Measurements from ENCODE around the gene ACSF3. TPM values are rescaled to one million over a fixed set of nuclear protein-coding genes. Genes with fewer than 3 reads are reported as not detected.

ACSF3 gene
- 32.0 TPM for total RNA-seq
- long read RNA-seq, full-length matches to known transcripts, result 45 of 62 reads
- long read RNA-seq, partial matches to known transcripts, result 6 of 62 reads
- long read RNA-seq, other reads (novel, unspliced or antisense), result 11 of 62 reads

- Histone ChIP-seq H3K27me3 (peaks cover 6% of the 10 kb centered on the region), H3K4me3 (peak within 1 kb of the TSS; percentile 81), H3K4me1 (peaks cover 16% of the 10 kb centered on the region), H3K36me3 (no peaks in the 10 kb centered on the region), H3K9me3 (no peaks in the 10 kb centered on the region), H3K27ac (peak within 1 kb of the TSS; percentile 80)
- peak; percentile 86 for DNase-seq
- TF ChIP-seq, protein P1, sequence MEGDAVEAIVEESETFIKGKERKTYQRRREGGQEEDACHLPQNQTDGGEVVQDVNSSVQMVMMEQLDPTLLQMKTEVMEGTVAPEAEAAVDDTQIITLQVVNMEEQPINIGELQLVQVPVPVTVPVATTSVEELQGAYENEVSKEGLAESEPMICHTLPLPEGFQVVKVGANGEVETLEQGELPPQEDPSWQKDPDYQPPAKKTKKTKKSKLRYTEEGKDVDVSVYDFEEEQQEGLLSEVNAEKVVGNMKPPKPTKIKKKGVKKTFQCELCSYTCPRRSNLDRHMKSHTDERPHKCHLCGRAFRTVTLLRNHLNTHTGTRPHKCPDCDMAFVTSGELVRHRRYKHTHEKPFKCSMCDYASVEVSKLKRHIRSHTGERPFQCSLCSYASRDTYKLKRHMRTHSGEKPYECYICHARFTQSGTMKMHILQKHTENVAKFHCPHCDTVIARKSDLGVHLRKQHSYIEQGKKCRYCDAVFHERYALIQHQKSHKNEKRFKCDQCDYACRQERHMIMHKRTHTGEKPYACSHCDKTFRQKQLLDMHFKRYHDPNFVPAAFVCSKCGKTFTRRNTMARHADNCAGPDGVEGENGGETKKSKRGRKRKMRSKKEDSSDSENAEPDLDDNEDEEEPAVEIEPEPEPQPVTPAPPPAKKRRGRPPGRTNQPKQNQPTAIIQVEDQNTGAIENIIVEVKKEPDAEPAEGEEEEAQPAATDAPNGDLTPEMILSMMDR (IDR thresholded peaks at IDR 0.05), result no peak
- intact Hi-C loops (cut with DNase I), result no loop called here
- ATAC-seq, result peak; percentile 95
These were observed at the start of gene ACSF3 for GRCh38 chr16:89093602-89094251. Gene ACSF3 (plus strand): TSS chr16:89093852. CDS start chr16:89100682, 6,830 bp downstream.

GRCh38 chr16:89044418-89045180 is 49.1 kb upstream of the ACSF3 start:
- no peak for ATAC-seq
- no peaks in the 10 kb centered on the region for H3K4me1 ChIP-seq
- TF ChIP-seq, protein P1 (IDR thresholded peaks at IDR 0.05), result no peak
- no peaks in the 10 kb centered on the region for H3K36me3 ChIP-seq
- intact Hi-C loops (cut with DNase I), result no loop called here
- DNase-seq, result peak; percentile 53
- H3K9me3 ChIP-seq, result no peaks in the 10 kb centered on the region
- no peak overlapping the region for H3K4me3 ChIP-seq
- H3K27ac ChIP-seq, result no peak overlapping the region
- peaks cover 31% of the 10 kb centered on the region for H3K27me3 ChIP-seq

DNA sequence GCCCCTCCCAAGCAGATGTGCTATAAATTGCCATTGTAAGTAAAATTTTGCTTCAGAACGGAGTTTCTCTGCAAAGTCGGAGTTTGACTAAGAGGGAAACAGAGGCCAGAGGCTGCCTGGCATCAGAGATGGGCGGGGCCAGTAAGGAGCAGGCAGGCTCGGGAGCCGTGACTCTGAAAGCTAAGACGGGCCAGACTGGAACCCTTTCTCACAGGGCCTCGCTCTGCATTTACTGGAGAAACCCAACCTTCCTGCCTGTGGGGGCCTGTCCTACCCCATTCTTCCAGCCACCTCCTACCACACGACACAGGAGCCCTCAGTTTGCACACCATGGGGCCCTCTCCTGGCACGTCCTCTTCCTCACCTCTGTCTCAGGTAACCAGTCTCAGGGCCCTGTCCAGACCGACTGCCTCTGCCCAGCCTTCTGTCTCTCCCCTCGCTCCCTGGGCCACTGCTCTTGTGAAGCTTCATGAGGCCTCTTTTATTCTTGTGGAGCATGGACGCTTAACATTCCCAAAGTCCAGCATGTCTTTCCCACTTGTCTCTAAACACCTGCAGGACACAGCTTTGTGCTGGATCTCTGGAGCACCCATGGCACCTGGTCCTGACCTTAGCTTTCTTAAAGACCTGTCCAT is 48.4 kb upstream of the ACSF3 start:
- peak; percentile 33 for DNase-seq
- H3K4me1 ChIP-seq, result no peaks in the 10 kb centered on the region
- H3K36me3 ChIP-seq, result no peaks in the 10 kb centered on the region
- ATAC-seq, result no peak
- peaks cover 32% of the 10 kb centered on the region for H3K27me3 ChIP-seq
- TF ChIP-seq, protein P1 (IDR thresholded peaks at IDR 0.05), result no peak
- no peaks in the 10 kb centered on the region for H3K9me3 ChIP-seq
- H3K4me3 ChIP-seq, result no peak overlapping the region
- no peak overlapping the region for H3K27ac ChIP-seq
- intact Hi-C loops (cut with DNase I), result no loop called here

DNA sequence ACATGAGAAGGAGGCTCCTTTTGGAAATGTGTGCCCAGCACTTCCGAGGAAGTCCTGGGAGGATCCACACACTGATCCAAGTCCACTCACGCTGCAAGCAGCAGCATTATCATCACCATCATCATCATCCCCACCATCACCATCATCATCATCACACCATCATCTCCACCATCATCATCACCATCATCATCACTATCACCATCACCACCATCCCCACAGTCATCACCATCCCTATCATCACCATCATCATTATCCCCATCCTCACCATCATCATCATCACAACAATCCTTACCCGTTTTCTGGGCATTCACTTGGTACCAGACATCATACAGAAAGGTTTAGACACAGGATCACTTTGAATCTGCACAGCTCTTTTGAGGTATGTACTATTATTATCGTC is 47.8 kb upstream of the ACSF3 start:
- H3K27ac ChIP-seq, result no peak overlapping the region
- intact Hi-C loops (cut with DNase I), result no loop called here

GRCh38 chr16:89046491-89046890 is 47.2 kb upstream of the ACSF3 start:
- Histone ChIP-seq H3K4me1 (no peaks in the 10 kb centered on the region), H3K9me3 (no peaks in the 10 kb centered on the region), H3K36me3 (no peaks in the 10 kb centered on the region), H3K27ac (no peak overlapping the region), H3K27me3 (peaks cover 31% of the 10 kb centered on the region), H3K4me3 (no peak overlapping the region)
- ATAC-seq, result no peak
- no peak for DNase-seq
- intact Hi-C loops (cut with DNase I), result no loop called here
- TF ChIP-seq, protein P1 (IDR thresholded peaks at IDR 0.05), result no peak

More for the DNA sequence above, 47.8 kb upstream of the ACSF3 start:
- Histone ChIP-seq H3K27me3 (peaks cover 36% of the 10 kb centered on the region), H3K36me3 (no peaks in the 10 kb centered on the region), H3K4me1 (no peaks in the 10 kb centered on the region), H3K9me3 (no peaks in the 10 kb centered on the region), H3K4me3 (no peak overlapping the region)
- TF ChIP-seq, protein P1 (IDR thresholded peaks at IDR 0.05), result no peak
- DNase-seq (peak; percentile 8), ATAC-seq (no peak)

All from upper lobe of right lung (tissue), 1 donor.